Activated CD8-positive, alpha-beta memory T cell treated with anti-CD3 and anti-CD28 coated beads for 36 hours (primary cell): ENCODE results near the gene TMEM164. TPM values are rescaled to one million over a fixed set of nuclear protein-coding genes. Genes with fewer than 3 reads are reported as not detected.
"Not testable (repeated sequence)": the region's sequence is repeated elsewhere in the genome, so short reads cannot be mapped to it uniquely, and the experiment has no call there.

Experiments
- CTCF ChIA-PET: fragments of 350-600 bp; sonication (Branson Sonifier 250); formaldehyde crosslinking; loops from one replicate; lab custom pipeline; 2021; ENCODE audit warnings: antibody characterized with exemption; lab: Charles Lee
- POLR2A ChIA-PET: fragments of 350-600 bp; sonication (Branson Sonifier 250); formaldehyde crosslinking; loops from one replicate; lab custom pipeline; 2021; ENCODE audit warnings: antibody characterized with exemption; lab: Charles Lee
- total RNA-seq, 2 experiments: library from RNA; stranded (reverse); gene quantifications; one replicate each; pipeline ENCODE4 v1.2.3, GENCODE V29; 2021

TMEM164 gene
- total RNA-seq, 2 experiments from 2014 or later, result 11.0 to 13.5 TPM

DNA sequence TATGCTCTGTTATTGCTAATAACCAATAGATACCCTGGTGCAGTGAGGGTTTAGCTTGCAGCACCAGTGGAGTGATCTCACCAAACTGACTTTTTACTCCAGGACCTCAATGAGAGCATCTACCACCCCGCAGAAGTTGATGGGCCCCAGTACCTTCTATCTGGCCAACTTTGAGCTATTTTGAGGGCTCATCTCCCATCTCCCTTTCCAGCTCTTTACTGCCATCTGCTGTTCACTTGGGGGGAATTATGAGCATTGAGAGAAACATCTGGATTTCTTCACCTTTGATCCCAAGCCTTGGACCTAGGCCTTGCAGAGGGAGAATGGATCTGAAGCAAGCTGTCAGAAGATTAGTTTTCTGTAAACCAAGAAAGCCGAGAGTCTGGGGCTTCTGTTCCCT, 143.6 kb downstream of the TMEM164 start:
- ChIA-PET POLR2A (no interaction called here), CTCF (interaction anchor here (0.6 to 2.1 kb wide), 8 partner anchors 11 to 267 kb away, joined by 3 to 7 read pairs (median 4); partner anchors contain the start of gene TMEM164)

DNA sequence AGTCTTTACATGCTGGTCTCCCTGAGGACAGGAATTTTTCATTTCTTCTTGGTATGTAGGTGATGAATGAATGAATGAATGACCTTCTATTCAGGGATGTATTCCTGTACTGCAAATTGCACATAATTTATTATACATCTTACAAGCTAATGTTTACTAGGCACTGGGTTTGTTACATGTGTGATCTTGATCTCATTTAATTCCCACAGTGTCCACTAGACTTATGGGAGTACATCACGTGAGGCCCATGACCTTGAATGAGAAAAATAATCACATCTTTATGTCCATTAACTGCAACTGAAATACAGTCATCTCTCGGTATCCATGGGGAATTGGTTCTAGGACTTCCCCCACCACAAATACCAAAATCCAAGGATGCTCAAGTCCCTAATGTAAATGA, 150.3 kb downstream of the TMEM164 start:
- ChIA-PET CTCF (interaction anchor here (0.8 to 1.4 kb wide), 2 partner anchors 8 to 254 kb away, joined by 3 to 4 read pairs; no protein-coding TSS in a partner anchor), POLR2A (no interaction called here)

DNA sequence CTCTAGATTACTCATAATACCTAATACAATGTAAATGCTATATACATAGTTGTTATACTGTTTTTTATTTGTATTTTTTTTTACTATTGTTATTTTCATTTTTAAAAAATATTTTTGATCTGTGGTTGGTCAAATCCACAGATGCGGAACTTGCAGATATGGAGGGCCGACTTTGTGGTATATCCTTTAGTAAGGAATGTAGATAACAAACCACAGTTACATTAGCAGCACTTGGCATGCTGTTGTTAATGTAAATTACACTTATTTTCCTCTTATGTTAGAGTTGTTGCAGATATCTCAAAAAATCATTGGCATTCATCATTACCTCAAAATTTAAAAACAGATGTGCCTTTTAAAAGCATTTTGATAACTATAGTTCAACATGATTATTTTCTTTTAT, 151.0 kb downstream of the TMEM164 start:
- ChIA-PET POLR2A (no interaction called here), CTCF (no interaction called here)

DNA sequence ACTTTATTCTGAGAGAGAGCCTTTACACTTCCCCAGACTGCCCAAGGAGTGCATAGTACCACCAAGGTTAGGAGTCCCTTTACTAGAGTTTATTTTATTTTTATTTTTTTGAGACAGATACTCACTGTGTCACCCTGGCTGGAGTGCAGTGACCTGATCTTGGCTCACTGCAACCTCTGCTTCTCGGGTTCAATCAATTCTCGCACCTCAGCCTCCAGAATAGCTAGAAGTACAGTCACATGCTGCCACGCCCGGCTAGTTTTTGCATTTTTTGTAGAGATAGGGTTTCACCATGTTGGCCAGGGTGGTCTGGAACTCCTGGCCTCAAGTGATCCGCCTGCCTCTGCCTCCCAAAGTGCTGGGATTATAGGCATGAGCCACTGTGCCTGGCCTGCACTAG, 151.4 kb downstream of the TMEM164 start:
- CTCF ChIA-PET, result interaction anchor here (0.6 to 1.5 kb wide), 2 partner anchors 251 to 257 kb away, joined by 3 read pairs; no protein-coding TSS in a partner anchor
- POLR2A ChIA-PET, result not testable (repeated sequence)

DNA sequence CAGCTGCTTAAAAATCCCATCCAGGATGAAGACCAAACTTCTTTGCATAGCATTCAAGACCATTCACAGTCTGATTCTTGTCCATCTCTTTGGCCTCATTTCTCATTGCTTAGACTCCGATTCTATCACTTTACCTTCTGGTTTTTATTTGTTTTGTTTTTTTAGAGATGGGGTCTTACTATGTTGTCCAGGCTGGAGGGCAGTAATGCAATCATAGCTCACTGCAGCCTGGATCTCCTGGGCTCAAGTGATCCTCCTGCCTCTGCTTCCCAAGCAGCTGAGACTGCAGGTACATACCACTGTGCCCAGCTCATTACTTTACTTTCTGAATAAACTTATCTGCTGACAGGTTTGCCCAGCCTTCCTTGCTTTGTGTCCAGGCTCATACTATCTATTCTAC, 152.8 kb downstream of the TMEM164 start:
- CTCF ChIA-PET, result interaction anchor here (0.6 to 2.4 kb wide), 3 partner anchors 48 to 255 kb away, joined by 3 to 5 read pairs (median 4); no protein-coding TSS in a partner anchor
- POLR2A ChIA-PET, result interaction anchor here (0.6 kb wide), 1 partner anchor 219 kb away, joined by 3 read pairs; no protein-coding TSS in a partner anchor

DNA sequence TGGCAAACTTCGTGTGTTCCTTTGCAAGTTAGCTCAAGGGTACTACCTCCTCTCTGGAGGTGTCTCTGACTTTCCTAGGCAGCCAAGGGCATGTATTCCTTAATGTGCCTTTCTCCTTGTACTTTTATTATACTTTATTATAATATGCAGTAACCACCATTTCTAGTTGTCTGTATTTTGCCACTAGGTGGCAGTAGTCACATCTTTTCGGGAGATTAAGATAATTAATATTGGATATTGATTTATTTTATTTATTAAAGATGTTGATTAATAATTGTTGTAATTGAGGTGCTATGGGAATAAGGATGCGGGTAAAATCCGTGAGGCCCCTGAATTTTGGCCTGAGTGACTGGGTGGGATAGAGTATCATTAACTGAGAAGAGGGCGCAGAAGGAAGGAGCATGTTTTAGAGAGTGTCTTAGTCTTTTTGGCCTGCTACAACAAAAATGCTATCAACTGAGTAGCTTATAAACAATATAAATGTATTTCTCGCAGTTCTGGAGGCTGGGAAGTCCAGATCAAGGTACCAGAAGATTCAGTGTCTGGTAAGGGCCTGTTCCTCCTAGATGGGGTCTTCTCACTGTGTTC, 153.3 kb downstream of the TMEM164 start:
- POLR2A ChIA-PET, result interaction anchor here (0.6 kb wide), 1 partner anchor 220 kb away, joined by 3 read pairs; no protein-coding TSS in a partner anchor

DNA sequence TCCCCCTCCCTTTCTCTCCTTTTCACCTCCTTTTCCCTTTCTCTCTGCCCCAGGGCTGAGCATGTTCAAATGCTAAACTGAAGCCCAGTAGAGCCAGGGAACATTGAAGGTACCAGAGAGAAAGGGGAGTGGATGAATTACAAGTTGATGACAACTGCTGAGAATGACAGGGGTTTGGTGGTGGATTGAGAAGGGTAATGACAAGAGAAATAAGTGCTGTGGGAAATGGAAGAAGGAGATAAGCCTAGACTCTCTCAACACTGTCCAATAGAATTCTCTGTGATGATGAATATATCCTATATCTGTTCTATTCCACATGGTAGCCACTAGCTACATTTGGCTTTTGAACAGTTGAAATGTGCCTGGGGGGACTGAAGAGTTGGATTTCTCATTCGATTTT, 154.5 kb downstream of the TMEM164 start:
- ChIA-PET POLR2A (no interaction called here), CTCF (interaction anchor here (1.0 to 2.4 kb wide), 2 partner anchors 11 to 251 kb away, joined by 4 to 5 read pairs; no protein-coding TSS in a partner anchor)

More for the DNA sequence above, 153.3 kb downstream of the TMEM164 start:
- CTCF ChIA-PET, result interaction anchor here (1.5 to 2.4 kb wide), 2 partner anchors 252 to 255 kb away, joined by 3 to 5 read pairs; no protein-coding TSS in a partner anchor

DNA sequence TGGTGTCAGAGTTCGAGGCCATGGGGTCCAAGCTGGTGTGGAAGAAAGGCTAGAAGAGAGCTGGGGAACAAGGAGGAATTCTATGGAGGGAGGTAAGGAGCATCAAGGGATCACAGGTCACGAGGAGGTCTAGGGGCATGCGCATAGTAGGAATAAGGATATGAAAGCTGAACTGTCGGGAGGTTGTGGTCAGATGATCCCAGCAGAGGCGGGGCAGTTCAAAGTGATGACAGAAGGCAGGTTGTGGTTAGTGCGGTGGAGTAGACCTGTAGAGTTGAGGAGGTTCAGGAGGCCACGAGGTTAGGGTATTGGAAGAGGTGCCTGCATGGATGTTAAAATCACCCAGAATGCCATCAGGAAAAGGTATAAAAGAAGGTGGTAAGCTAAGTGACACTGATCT, 156.3 kb downstream of the TMEM164 start:
- POLR2A ChIA-PET, result no interaction called here

DNA sequence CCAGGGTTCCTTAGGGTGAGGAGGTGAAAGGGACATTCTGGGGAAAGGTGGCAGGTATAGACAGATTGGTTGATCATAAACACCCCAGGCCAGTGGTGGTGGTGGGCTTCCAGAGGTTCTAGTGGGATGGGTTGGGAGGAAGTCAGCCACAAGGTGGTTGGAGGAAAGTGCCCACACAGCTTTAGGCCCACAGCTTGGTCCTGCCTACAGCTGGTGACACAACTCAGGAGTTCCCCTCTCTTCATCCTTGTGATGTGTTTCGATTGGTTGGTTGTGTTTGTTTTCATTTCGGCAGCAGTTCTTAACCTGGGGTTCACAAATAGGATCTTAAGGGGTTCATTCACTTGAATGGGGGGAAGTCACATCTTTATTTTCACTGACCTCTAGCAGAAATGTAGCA, 157.0 kb downstream of the TMEM164 start:
- ChIA-PET CTCF (interaction anchor here (1.1 to 6.3 kb wide), 5 partner anchors 23 to 280 kb away, joined by 3 to 74 read pairs (median 3); no protein-coding TSS in a partner anchor), POLR2A (no interaction called here)

More for the DNA sequence above, 156.3 kb downstream of the TMEM164 start:
- CTCF ChIA-PET, result interaction anchor here (2.3 to 6.3 kb wide), 2 partner anchors 252 to 257 kb away, joined by 4 to 74 read pairs; no protein-coding TSS in a partner anchor

DNA sequence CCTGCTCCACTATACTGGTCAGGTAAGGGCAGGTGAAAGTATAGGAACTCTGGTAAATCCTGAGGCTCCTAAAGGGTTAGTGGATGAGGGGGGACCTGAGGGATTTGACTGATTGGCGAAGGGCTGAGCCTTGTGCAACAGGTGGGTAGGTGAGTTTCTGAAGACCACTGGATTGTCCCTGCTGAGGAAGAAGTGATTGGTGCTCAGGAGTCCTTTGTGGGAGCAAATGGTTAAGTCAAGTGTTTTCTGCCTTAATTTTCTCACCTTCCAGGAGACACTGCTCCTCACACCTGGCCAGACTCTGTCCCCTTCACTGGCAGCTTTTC, 158.4 kb downstream of the TMEM164 start:
- POLR2A ChIA-PET, result no interaction called here
- CTCF ChIA-PET, result interaction anchor here (0.8 to 6.3 kb wide), 5 partner anchors 8 to 278 kb away, joined by 3 to 74 read pairs (median 3); no protein-coding TSS in a partner anchor

DNA sequence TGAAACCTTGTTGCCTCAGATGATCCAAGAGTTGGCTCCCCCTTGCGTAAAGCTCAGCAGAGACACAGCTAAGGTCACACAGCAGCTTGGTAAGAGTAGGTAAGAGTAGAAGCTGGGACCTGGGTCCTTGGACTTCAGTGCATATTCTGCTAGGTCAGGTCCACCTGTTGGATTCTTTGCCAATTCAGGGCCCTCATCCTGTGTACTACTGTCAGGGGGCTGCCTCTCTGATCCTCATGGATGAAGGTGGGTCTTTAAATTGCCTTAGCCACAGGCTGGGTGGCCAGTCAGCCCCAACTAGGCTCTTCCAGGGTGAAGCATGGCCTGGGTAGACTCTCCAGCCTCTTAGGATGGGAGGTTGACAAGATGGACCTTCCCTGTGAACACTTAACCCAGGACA, 159.2 kb downstream of the TMEM164 start:
- ChIA-PET CTCF (interaction anchor here (0.8 to 6.3 kb wide), 2 partner anchors 9 to 249 kb away, joined by 3 to 74 read pairs; no protein-coding TSS in a partner anchor), POLR2A (no interaction called here)

DNA sequence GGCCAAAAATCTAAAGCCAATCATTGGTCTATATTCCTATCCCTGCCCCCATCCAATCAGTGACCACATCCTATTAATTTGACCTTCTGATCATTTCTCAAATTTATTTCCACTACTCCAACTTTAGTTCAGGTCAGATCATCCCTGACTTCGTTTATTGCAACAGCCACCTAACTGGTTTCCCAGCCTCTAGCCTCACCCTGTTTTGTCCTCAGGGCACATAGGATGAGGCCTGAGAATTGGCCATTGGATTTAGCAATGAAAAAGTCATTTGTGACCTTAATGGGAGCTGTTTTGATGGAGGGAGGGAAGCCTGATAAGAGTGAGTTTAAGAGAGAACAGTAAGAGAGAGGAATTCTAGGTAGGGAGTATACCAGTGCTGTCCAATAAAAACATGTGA, 160.0 kb downstream of the TMEM164 start:
- CTCF ChIA-PET, result interaction anchor here (6.3 kb wide), 1 partner anchor 248 kb away, joined by 74 read pairs; no protein-coding TSS in a partner anchor
- POLR2A ChIA-PET, result no interaction called here

DNA sequence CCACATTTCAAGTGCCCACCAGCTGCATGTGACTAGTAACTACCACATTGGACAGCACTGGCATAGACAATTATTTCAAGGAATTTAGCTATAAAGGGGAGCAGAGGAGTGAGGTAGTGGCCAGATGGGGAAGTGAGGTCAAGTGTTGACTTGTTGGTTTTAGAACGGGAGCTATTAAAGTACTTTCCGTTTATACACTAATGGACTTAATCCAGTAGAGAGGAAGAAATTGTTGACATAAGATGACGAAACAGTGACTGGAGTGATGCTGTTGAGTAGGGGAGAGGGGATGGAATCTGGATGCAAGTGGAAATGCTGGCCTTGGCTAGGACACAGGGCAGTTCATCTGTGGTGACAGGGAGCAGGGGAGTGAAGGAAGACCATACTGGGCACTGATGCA, 160.6 kb downstream of the TMEM164 start:
- CTCF ChIA-PET, result interaction anchor here (0.6 to 6.3 kb wide), 2 partner anchors 199 to 248 kb away, joined by 3 to 74 read pairs; no protein-coding TSS in a partner anchor
- POLR2A ChIA-PET, result no interaction called here

DNA sequence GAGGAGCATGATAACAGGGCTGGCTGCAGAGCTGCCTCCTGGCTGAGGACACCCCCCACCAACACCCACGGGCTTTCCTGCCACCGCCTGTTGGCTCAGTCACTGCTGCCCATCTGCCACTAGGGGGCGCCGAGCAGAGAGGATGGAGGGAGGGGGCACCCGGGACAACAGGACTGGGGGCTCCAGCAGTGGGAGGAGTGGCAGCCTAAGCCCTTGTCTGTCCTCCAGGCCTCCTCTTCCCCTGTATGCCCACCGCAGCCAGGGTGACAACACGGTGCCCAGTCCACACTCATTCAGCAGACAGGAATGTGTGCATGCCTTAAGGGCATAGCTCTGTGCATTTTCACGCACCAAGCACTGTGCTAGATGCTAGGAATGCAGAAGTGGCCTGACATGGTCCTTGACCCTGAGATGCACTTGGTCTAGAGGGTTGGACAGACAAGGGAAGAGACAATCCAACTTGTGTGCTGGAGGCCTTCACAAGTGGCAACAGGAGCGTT, 165.1 kb downstream of the TMEM164 start:
- ChIA-PET POLR2A (no interaction called here), CTCF (interaction anchor here (0.6 to 1.7 kb wide), 5 partner anchors 10 to 244 kb away, joined by 3 to 6 read pairs (median 3); no protein-coding TSS in a partner anchor)

DNA sequence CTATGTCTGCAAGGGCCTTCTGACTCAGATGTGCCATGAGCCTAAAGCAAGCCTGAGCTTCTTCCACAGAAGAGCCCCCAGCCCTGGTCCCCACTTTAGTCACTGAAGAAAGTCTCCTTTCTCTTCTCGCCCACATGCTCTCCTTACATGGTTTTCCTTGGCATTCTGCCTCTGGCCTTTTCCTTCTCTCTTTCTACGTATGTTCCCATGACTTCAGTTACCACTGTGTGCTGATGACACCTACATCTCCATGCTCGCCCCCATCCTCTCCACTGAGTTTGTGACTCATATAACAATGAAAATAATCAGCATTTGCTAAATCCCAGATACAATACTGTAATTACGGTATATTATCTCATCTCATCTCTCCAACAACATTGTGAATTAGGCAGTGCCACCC, 165.7 kb downstream of the TMEM164 start:
- POLR2A ChIA-PET, result no interaction called here

DNA sequence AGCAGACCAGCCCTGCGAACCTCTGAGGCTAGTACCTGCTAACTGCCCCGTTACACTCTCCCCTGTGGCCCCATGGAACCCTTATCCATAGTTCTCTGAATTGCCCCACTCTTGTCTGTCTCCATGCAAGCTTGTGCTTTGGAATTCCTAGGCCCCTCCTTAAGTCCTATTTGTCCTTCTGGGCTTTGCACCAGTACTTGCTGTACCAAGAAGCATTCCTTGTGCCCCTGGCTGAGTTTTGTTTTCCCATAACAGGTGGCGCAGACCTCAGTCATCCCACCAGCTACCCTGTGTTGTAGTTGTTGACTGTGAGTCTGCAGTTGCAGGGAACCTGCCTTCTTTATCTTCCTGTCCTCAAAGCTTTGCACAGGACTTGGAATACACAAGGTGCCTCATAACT, 167.1 kb downstream of the TMEM164 start:
- CTCF ChIA-PET, result no interaction called here
- POLR2A ChIA-PET, result no interaction called here

More for the DNA sequence above, 165.7 kb downstream of the TMEM164 start:
- CTCF ChIA-PET, result interaction anchor here (0.7 to 1.7 kb wide), 4 partner anchors 10 to 244 kb away, joined by 3 to 6 read pairs (median 3); no protein-coding TSS in a partner anchor

DNA sequence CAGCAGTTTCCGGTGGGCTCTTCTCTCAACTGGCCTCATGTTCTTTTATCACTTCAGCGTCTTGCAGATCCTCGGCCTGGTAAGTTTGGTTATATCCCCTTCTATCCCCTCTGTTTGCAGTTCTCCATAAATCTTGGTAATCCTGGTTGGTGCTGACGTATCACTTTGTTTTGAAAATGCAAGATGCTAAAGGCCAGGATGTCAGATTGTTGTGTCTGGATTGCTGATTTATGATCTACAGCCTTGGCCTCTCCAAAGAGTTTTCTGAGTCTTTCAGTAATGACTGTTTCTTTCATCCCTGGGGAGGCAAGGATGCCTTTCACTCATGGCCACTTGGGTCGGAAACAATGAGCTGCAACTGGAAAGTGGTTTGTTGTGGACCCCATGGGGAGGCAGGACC, 168.5 kb downstream of the TMEM164 start:
- ChIA-PET POLR2A (no interaction called here), CTCF (no interaction called here)

DNA sequence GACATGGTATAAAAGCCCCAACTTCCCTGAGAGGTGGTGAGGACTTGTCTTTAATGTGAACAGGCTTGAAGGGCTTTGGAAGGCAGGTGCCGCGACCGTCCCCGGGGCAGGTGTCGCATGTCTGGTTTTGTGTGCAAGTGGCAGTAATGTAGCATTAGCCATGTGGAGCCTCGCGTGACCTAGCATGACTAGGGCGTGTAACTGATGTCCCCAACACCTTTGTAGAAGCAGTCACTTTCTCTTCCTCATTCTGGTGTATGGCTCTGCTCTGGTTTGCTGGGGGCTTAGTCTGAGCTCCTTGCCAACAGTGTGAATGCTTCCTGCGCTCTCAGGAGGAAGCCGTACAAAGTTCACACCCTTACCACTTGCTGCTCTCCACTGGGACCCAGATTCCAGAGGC, 169.3 kb downstream of the TMEM164 start:
- ChIA-PET CTCF (no interaction called here), POLR2A (no interaction called here)

DNA sequence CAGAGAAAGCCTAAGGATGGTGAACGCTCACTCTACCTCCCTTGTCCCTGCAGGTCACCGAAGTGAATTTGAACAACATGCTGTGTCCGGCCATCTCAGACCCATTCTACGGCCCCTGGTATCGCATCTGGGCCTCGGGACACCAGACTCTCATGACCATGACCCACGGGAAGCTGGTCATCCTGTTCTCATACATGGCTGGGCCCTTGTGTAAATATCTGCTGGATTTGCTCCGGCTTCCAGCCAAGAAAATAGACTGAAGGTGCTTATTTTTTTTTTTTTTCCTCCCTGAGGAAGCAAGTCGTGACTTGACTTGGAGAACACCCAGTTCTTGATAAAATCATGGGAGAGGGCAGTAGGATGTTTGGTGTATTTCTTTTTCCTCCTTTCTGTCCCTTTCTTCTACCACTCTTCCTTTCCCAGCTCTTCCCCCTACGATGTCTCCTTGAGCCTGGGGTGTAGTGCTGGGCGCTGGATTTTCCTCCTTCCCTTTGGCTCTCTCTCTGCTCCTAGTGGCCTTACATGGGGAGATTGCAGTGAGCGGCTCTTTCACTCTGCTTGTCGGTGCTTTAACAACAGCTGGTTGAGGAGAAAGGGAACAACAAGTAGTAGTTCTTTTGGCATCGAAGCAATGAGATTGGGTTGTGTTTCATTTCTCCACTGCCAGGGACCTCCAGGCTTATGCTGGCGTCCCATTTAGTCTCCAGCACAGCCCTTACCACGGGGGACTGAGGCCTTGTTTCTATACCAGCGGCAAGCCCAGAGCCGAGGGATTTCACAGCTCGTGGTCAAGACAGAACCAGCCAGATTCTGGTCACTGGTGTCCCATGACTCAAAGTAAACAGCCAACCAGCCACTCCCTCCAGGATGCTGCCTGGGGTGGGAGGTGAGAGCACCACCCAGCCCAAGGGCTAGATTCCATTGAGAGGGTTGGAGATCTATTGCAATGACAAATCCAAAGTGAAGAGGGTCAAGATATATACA, 170.6 kb downstream of the TMEM164 start:
- ChIA-PET POLR2A (no interaction called here), CTCF (no interaction called here)
